HG02852 (cell line): ENCODE measurements around the gene PPBP.
"Not testable (repeated sequence)": the region's sequence is repeated elsewhere in the genome, so short reads cannot be mapped to it uniquely, and the experiment has no call there.

Source experiments
- ATAC-seq: cut with Tn5 transposase; IDR thresholded peaks from one replicate; pipeline ENCODE4 v1.9.1; 2021; ENCODE audit warnings: mild to moderate bottlenecking, moderate library complexity; ENCODE audit not compliant: unreplicated experiment

The PPBP gene

DNA sequence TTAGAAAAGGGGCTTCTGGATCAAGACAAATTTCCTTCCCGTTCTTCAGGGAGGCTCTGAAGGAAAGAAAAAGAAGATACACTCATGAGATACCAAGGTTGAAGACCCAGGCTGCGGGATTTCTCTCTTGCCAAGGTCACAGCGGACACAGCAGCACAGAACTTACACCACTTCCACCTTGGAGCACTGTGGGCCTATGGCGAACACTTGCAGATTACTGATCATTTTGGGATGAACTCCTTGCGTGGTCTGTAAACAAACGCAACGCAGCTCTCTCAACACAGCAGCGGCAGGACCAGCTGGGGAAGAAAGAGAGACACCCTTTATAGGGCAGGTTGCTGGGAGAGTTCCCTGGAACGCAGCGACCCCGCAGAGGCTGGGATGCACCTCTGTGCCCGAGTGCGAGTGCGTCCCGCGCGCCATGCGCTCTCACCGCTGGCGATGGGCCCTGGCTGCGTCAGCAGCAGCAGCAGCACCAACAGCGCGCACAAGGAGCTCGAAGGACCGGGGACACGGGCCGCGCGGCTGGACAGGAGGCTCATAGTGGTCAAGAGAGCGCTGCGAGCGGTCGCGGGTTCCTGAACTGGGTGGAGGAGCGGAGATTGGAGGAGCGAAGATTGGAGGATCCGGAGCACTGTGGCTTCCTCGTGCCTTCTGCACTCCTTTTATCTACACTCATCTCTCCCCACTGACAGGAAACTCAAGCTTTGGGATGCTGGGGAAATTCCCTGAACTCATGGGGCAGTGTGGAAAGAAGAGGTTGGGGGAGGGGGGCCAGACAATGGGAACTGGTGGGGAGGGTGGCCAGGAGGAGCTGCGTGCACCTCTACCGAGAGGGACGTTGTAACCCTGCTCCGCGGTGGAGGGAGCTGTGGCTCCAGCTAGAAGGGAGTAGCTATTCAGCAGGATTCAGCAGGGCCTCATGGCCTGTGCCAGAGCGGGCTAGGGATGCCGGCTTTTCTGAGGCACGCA is 10.3 kb upstream of the PPBP start, which contains the start of gene CXCL5:
Gene CXCL5, minus strand, starts transcription at position 638 of the 972 bp plus-strand sequence. Its CDS starts 96 bp downstream, at position 542.
- ATAC-seq: no peak

DNA sequence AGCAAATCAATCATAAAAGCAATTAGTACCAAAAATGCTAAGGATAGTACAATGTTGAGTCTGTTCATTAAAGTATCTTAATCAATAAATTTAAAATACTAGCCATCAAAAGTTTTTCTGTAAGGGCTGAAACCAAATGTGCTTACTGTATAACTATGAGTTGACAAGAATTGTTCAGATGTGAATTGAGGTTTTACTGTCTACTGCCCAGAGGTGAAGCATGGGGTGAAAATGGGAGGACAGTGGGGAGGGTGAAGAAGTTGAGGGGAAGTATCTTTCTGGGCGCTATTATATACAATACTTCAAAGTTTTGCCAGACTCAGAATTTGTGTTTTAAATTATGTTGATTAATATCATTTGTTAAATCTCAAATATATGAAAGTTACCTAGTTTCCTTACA is 4.1 kb upstream of the PPBP start:
- ATAC-seq: no peak

DNA sequence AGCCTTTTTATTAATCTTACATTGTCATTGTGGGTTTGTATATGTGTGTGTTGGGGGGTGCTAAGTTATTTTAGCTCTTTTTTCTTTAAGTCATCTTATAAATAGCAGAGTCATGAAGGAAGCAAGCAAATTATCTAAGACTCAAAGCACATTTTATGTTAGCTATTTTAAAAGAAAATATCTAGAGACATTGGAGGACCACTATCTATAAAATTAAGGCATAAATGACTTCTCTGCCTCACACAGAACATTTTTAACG is 3.7 kb upstream of the PPBP start:
- no peak for ATAC-seq

DNA sequence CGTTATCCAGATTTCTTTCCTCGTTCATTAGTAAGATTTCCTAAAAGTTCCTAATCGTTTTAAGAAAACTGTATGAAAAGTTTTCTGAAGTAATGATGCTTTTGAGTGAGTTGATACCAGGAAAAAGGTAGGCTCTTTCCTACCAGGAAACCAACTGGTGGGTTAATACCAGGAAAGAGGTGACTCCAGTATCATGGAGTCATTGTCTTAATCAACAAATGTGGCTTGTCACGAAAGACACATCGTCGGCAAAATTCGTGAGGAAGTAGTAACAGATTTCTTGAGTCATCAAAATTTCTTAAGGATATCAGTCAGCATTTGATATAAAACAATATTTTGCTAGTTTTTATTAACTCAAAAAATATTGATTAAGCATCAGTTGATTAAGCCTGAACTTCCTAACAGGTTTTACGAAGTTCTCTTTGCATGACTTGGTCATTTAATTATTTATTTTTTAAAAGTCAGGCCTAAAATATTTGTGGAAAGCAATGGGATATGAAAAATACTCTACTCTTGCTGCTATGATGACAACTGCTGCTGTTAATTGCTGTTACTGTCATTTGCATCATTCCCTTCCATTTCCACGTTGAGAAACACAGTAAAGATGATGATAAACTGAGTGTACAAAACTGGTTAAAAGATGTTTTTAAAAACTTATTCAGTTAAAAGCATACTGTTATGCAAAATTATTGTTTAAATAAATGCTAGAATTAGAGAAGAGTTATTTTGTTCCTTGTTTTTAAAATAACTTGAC is 3.2 kb upstream of the PPBP start:
- ATAC-seq: no peak

- no peak for ATAC-seq
Observed at GRCh38 chr4:73989928-73990327, 1.9 kb upstream of the PPBP start.

DNA sequence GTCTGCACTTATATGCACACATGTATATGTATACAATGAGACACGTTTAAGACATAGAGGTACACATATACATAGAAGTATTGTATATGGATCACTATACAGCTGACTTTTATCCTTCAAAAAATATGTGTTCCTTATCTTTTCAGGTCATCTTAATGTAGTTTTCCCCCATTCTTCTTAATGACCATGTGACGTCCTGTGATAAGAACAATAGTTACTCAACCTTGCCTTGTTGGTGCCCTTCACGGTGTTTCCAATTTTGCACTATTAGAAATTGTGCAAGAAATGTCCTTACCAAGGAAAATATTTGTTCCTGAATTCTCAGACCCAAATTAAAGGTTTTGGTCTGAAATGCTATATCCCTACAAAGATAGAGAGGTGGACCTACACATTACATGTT is 1.0 kb upstream of the PPBP start:
- no peak for ATAC-seq

- no peak for ATAC-seq
Observed at GRCh38 chr4:73985528-73985852, 2.5 kb downstream of the PPBP start.

- ATAC-seq: no peak
Observed at GRCh38 chr4:73984736-73985527, 3.1 kb downstream of the PPBP start.

- not testable (repeated sequence) for ATAC-seq
Observed at GRCh38 chr4:73981175-73981574, 6.8 kb downstream of the PPBP start.

DNA sequence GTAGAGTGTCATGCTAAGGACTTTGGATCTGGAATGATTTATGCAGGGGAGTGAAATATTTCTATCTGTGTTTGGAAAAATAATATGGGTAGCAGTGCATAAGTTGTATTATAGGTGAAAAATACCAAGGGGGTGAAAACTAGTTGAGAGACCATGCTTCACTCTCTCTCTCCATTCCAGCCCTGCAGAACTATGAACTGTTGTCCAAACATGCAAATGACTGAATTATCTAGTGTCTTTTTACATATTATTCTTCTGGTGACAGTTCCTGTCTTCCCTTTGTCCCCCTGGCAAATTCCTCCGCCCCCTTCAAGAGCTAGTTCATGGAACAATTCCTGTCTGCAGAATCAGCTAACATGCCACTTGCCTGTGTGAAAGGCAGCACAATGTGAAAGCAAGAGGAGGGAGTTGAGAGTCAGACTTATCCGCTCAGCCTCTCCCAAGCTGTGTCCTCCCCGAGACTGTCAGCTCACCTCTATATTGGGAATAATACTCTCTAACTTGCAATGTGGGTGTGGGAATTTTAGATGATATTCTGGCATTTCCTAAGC is 8.5 kb downstream of the PPBP start:
- no peak for ATAC-seq

DNA sequence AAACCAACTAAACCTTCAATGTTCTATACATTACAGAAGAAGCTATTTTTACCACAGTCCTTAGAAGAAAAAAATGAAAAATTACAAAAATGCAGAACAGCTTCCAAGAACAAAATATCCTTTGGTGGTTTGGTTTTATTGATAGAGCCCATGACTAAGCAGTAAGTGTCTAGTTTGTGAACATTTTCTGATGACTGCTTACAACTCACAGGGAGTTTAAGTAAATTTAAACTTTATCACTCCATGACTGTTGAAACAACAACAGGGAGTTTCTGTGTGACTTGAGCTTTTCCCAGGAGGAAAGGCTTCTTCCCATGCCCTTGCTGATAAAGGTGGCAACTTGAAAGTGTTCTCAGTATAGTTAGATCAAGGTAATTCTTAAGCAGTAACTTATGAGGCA is 9.1 kb downstream of the PPBP start:
- no peak for ATAC-seq

DNA sequence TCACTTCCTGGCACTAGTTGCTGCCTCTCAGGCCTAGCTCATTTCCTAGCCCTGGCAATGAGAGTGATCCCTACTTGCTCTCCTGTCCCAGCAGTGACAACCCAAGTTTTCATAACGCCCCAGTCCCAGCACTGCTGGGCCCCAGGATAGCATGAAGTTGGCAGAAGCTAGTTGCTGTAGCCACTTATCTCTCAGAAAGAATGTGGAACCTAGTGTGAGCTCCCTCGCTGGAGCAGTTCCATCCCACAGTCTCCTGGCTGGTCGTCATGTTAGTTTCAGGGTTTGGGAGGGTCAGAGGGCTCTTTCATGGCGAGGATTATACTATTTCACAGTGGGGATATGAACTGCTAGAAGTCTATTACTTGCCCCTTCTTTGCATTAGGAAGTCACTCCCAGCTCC is 11.3 kb downstream of the PPBP start:
- ATAC-seq: no peak

- no peak for ATAC-seq
Observed at GRCh38 chr4:73976217-73976616, 11.8 kb downstream of the PPBP start.

GRCh38 chr4:73974352-73974751 is 13.6 kb downstream of the PPBP start:
- no peak for ATAC-seq

GRCh38 chr4:73970945-73971344 is 17.0 kb downstream of the PPBP start:
- no peak for ATAC-seq

- no peak for ATAC-seq
Observed at GRCh38 chr4:73970011-73970410, 18.0 kb downstream of the PPBP start.

DNA sequence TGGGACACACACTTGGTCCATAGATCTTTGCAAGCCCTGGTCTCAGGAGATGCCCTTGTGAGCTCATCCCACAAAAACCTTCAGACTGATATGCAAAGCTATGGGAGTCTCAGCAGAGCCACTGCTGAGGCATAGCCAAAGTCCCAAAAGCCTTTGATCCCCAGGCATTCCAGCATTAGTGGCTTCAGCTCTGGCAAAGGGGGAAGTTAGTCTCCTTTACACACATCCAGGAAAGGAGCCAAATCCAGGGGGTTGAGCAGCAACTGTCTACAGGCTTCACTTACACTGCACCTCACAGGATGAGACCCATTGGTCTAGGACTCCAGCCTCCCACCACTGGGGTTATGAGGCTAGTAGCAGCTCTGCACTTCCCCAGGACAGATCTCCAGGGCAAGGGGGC is 20.1 kb downstream of the PPBP start:
- no peak for ATAC-seq

DNA sequence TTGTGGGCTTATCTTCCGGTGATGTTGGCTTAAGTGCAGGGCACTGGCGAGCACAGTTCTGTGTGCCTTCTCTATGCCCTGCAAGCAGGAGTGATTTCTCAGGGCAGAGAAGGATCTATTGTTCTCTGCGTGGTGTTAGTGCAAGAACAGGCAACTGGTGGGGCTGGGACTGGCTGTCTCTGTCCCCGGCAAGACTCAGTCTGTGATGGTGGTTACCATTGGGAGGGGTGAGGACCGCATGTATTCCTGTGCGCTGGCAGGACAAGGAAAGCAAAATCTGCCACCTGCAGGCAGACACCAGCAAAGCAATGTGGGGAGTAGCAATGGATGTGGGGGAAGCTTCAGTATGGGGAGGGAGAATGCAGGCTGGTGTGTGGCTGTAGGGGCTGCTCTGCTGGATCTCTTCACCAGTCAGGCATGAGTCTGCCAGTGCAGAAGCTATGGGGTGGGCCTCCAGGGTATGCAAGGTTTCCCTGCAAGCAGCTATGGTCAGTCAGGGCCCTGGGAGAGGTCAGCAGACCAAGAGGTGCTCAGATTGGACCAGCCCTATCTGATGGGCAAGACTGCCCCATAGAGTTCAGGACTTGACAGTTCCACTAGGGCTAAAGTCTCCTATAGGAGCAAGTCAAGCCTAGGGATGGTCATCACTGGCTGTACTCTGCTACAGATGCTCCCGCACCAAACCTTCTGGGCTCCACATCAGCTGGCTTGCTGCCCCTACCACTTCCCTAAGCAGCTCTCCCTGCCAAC is 23.0 kb downstream of the PPBP start:
- ATAC-seq: no peak

- ATAC-seq: no peak
Observed at GRCh38 chr4:73962724-73963123, 25.3 kb downstream of the PPBP start.

- ATAC-seq: not testable (repeated sequence)
Observed at GRCh38 chr4:73959041-73959440, 28.9 kb downstream of the PPBP start.

GRCh38 chr4:73952352-73952751 is 35.6 kb downstream of the PPBP start:
- no peak for ATAC-seq
